A549 treated with Hydrocortisone at 1 μM for 4 hours (cell line): ENCODE data around the gene STIM1. TPM values are rescaled to one million over a fixed set of nuclear protein-coding genes. Genes with fewer than 3 reads are reported as not detected.

Experiments used
- total RNA-seq: library from RNA; stranded (reverse); fragments of 200-300 nt; extraction: Qiagen RNA extraction; gene quantifications from 5 replicates; pipeline ENCODE4 v1.2.3, GENCODE V29; 2022

STIM1 gene
- 23.7 to 28.1 TPM (median 26.1 TPM) in 5 replicates for total RNA-seq

DNA sequence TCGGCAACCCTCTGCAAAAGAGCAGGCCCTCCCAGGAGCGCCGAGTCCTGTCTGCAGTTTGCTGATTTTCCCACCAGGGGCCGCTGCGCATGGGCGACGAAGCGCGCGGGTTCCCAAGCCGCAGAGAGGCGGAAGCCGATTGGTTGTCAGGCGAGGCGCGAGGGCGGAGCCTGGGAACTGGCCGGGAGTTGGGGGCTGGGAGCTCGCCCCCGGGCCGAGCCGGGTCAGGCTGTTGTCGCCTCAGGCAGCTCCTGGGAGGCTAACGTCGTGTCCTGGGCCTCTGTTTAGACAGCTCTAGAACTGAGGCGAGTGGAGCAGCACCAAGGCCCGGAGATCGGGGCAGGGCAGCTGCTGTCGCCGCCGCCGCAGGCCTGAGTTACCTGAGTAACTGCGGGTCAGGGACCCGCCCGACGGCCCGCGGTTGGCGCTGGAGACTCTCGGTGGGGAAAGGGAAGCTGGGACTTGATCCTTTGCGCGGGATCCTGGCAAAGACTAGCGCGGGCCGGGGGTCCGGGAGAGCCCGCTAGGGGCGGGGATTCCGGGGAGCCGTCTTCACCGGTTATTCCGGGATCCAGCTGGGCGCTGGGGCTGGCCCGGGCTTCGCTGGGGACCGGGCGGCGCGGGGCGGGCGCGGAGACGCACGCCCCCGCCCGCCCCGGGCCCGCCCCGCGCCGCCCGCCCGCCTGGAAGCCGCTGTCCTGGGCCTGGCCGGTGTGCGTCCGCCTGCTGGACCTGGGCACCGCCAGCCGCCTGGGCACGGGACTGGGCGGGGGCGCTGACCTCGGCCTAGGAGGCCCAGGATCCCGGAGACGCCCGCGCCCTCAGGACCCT is at the start of gene STIM1:
STIM1 (plus strand) TSS at position 688 of the 831 bp plus-strand sequence. CDS start 607 bp downstream, outside the sequence.

DNA sequence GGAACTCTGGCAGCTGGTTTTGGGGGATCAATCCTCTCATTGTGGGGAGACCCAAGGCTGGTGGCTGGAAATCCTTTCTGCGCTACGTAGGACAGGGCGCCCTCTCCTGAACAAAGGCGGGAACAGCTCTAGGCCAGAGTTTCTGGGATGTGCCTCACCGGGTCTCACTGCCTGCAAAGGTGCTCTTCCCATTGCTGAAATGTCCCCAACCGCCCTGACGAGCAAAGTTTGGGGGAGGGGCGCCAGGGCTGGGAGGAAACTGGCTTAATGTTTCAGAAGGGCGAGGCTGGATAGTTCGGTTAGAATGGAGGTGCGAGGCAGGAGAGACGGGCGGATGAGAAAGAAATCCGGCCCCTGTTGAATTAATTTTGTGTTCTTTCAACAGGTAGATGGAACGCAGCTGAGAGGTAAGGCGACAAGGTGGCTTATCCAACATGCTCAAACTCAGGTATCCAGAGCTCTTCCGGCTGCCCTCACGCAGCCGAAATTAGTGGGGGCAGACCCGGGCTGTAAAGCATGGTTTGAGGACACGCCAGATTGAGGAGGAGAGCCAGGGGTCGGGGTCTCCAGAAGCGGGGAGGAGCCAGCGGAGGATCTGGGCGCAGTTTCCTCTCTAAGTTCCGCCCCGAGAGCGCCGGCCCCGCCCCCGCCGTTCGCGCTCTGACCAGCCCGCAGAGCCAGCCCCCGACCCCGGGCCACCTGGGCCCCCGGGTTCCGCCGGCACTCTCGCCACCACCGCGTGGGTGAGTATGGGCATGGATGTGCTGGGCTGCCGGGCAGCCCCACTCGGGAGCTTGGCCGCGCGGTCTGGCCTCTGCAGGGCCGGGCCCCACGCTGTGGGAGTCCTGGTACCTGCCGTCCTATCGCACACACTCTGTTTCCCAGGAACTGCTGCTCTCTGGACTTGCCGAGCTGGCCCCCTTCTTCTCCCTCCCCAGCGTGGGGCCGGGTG is 47.3 kb upstream of the STIM1 start, which contains the start of gene PGAP2:
PGAP2 (plus strand) TSS at position 652 of the 952 bp plus-strand sequence. CDS start 2,700 bp downstream, outside the sequence.

DNA sequence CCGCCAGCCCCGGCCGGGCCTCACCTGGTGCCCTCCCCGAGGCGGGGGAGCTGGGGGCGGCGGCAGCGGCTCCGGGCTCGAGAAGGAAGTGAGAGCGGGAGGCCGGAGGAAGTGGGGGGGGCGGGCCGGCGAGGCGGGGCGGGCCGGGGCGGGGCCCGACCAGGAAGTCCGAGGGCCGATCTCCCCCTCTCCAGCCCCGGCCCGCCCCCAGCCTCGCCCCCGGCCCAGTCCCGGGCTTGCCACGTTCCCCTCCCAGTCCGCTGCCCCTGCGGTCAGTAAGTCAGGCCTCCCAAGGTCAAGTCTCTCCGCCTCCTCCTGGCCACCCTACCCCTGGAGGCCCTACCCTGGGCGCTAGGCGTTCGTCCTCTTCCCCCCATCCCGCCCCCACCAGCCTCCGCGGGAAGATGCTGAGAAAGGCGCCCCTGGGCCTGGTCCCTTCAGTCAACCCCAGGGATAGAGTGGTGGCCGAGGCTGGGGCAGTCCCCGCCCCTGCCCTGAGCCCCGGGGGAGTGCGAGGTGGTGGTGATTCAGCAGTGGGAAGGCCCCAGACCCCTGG is 14.5 kb upstream of the STIM1 start, which contains the start of gene RHOG:
RHOG (minus strand) TSS at position 90 of the 556 bp plus-strand sequence. CDS start 12,821 bp downstream, outside the sequence.

DNA sequence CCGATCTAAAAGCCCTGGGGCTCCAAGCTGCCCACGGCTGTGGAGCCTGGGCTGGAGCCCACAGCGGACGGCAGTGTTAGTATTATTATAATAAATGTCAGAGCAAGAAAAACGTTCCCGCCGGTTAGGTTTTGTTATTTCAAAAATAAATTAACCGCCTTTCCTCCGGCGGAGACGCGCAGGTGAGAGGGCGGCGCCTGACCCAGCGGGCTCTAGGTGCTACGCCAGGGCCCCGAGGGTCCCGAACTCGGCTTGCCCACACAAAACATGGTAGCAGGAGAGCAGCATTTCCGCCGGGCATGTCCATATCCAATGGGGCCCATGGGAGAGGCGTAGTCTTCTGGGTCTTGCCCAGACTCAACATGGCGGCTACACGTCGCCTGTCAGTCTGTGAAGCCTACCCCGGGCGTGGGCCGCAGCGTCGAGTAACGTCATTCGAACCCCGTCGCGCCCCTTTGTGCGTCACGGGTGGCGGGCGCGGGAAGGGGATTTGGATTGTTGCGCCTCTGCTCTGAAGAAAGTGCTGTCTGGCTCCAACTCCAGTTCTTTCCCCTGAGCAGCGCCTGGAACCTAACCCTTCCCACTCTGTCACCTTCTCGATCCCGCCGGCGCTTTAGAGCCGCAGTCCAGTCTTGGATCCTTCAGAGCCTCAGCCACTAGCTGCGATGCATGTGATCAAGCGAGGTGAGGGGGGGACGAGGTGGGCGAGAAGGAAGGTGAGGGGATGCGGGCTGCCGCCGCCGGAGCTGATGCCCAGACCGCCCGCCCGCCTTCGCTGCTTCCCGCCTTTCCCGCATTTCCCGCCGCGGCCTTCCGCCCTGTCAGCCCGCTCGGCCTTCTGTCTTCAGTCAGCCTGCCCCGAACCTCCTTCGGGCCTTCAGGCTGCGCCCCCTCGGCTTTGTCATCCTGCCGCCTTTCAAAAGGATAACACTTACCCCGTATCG is 239.2 kb downstream of the STIM1 start, which contains the start of gene RRM1:
RRM1 (plus strand) TSS at position 452 of the 944 bp plus-strand sequence; CDS start at position 666, 214 bp downstream.

Other genes starting within 250 kb of the STIM1 start
- 0.16 to 0.22 TPM (median 0.18 TPM) in 5 replicates for gene ART5, start 213.7 kb upstream of the STIM1 start, total RNA-seq
- not detected in 5 replicates for gene ART1, start 210.5 kb upstream of the STIM1 start, total RNA-seq
- 0.70 to 2.1 TPM (median 0.91 TPM) in 5 replicates for gene CHRNA10, start 184.3 kb upstream of the STIM1 start, total RNA-seq
- 53.7 to 85.7 TPM (median 62.9 TPM) in 5 replicates for gene NUP98, start 58.1 kb upstream of the STIM1 start, total RNA-seq
- 22.2 to 23.6 TPM (median 22.8 TPM) in 5 replicates for gene PGAP2, start 47.1 kb upstream of the STIM1 start, total RNA-seq
- gene RHOG, start 14.7 kb upstream of the STIM1 start, total RNA-seq = 97.3 to 119 TPM (median 114 TPM) in 5 replicates
- gene RRM1, start 239.1 kb downstream of the STIM1 start, total RNA-seq = 72.4 to 103 TPM (median 81.8 TPM) in 5 replicates